ENCODE data around the gene EIF5AL1. TPM values are rescaled to one million over a fixed set of nuclear protein-coding genes. Genes with fewer than 3 reads are reported as not detected.
"Not testable (repeated sequence)": the region's sequence is repeated elsewhere in the genome, so short reads cannot be mapped to it uniquely, and the experiment has no call there.

Gene EIF5AL1
- total RNA-seq, 4 donors from 2014 or later = 0.23 to 0.52 (median 0.47) TPM; not detected in 1

GRCh38 chr10:79505829-79506228 is 6.5 kb upstream of the EIF5AL1 start:
- Histone ChIP-seq H3K27me3 (peaks cover 7% of the 10 kb centered on the region), H3K27ac (no peak overlapping the region), H3K9me3 (no peaks in the 10 kb centered on the region), H3K4me1 (no peaks in the 10 kb centered on the region), H3K4me3 (no peak overlapping the region), H3K36me3 (no peaks in the 10 kb centered on the region)
- no peak for DNase-seq (ENCODE audit: low spot score in 2 of 2)
- TF ChIP-seq EP300 (IDR thresholded peaks at IDR 0.05) (no peak), POLR2AphosphoS5 (IDR thresholded peaks at IDR 0.05) (no peak), CTCF (IDR thresholded peaks at IDR 0.05) (no peak), POLR2A (IDR thresholded peaks at IDR 0.05) (no peak)

- peaks cover 7% of the 10 kb centered on the region for H3K27me3 ChIP-seq
- TF ChIP-seq EP300 (IDR thresholded peaks at IDR 0.05) = no peak
- no peak for TF ChIP-seq POLR2A (IDR thresholded peaks at IDR 0.05)
- no peak for TF ChIP-seq POLR2AphosphoS5 (IDR thresholded peaks at IDR 0.05)
- no peak for TF ChIP-seq CTCF (IDR thresholded peaks at IDR 0.05)
- H3K4me1 ChIP-seq = no peaks in the 10 kb centered on the region
- H3K36me3 ChIP-seq = no peaks in the 10 kb centered on the region
- no peak overlapping the region for H3K4me3 ChIP-seq
- DNase-seq (ENCODE audit: low spot score in 2 of 2) = no peak
- 84% methylated on average over 9 of the region's 9 CpGs for WGBS
- no peaks in the 10 kb centered on the region for H3K9me3 ChIP-seq
- no peak overlapping the region for H3K27ac ChIP-seq
These were observed 4.7 kb upstream of the EIF5AL1 start for GRCh38 chr10:79507440-79508167.

GRCh38 chr10:79508245-79508644 is 4.1 kb upstream of the EIF5AL1 start:
- WGBS = 79% methylated on average over 3 of the region's 4 CpGs
- H3K9me3 ChIP-seq; DNase-seq (ENCODE audit: low spot score in 2 of 2); H3K27me3 ChIP-seq; H3K36me3 ChIP-seq; H3K4me3 ChIP-seq; H3K4me1 ChIP-seq; H3K27ac ChIP-seq: not testable (repeated sequence)

- H3K4me3 ChIP-seq; H3K36me3 ChIP-seq; H3K9me3 ChIP-seq; DNase-seq (ENCODE audit: low spot score in 2 of 2); H3K27ac ChIP-seq; H3K27me3 ChIP-seq; H3K4me1 ChIP-seq: not testable (repeated sequence)
- WGBS = 100% methylated on average over 2 of the region's 3 CpGs
These were observed 2.9 kb upstream of the EIF5AL1 start for GRCh38 chr10:79509306-79509933.

- not testable (repeated sequence) for H3K36me3 ChIP-seq; H3K9me3 ChIP-seq; H3K4me1 ChIP-seq; H3K27me3 ChIP-seq; H3K27ac ChIP-seq; H3K4me3 ChIP-seq; DNase-seq (ENCODE audit: low spot score in 2 of 2)
- 65% methylated on average over 2 of the region's 5 CpGs for WGBS
These were observed 2.3 kb upstream of the EIF5AL1 start for GRCh38 chr10:79509934-79510508.

GRCh38 chr10:79516532-79517205 is 4.3 kb downstream of the EIF5AL1 start:
- H3K4me1 ChIP-seq; H3K36me3 ChIP-seq; H3K9me3 ChIP-seq; H3K4me3 ChIP-seq; H3K27me3 ChIP-seq; H3K27ac ChIP-seq; DNase-seq (ENCODE audit: low spot score in 2 of 2): not testable (repeated sequence)
- 66% methylated on average over 5 of the region's 7 CpGs for WGBS

GRCh38 chr10:79517567-79517966 is 5.2 kb downstream of the EIF5AL1 start:
- not testable (repeated sequence) for DNase-seq (ENCODE audit: low spot score in 2 of 2); H3K27ac ChIP-seq; H3K9me3 ChIP-seq; H3K4me3 ChIP-seq; H3K27me3 ChIP-seq; H3K36me3 ChIP-seq; H3K4me1 ChIP-seq
- 47% methylated on average over 2 of the region's 4 CpGs for WGBS

- not testable (repeated sequence) for DNase-seq (ENCODE audit: low spot score in 2 of 2); H3K9me3 ChIP-seq; H3K27ac ChIP-seq; H3K27me3 ChIP-seq; H3K4me1 ChIP-seq; H3K4me3 ChIP-seq; H3K36me3 ChIP-seq
- 72% methylated on average over 5 of the region's 6 CpGs for WGBS
These were observed 9.4 kb downstream of the EIF5AL1 start for GRCh38 chr10:79521751-79522150.

GRCh38 chr10:79522464-79522863 is 10.1 kb downstream of the EIF5AL1 start:
- H3K36me3 ChIP-seq; DNase-seq (ENCODE audit: low spot score in 2 of 2); H3K27ac ChIP-seq; H3K4me1 ChIP-seq; H3K4me3 ChIP-seq; H3K9me3 ChIP-seq; H3K27me3 ChIP-seq: not testable (repeated sequence)
- WGBS = 97% methylated on average over 3 of the region's 4 CpGs

GRCh38 chr10:79523157-79523853 is 11.0 kb downstream of the EIF5AL1 start:
- H3K4me1 ChIP-seq; H3K36me3 ChIP-seq; H3K9me3 ChIP-seq; H3K27me3 ChIP-seq; H3K4me3 ChIP-seq; H3K27ac ChIP-seq; DNase-seq (ENCODE audit: low spot score in 2 of 2): not testable (repeated sequence)
- WGBS = 77% methylated on average over 5 of the region's 13 CpGs

All from suprapubic skin (tissue), 4 donors.